NCI-H2029 treated with DMSO at 0.1 percent for 48 hours (cell line): ENCODE results near the gene SUN2.

Experiments
- DNase-seq: peaks from one replicate; lab custom pipeline; 2025; lab: John Stamatoyannopoulos, UW

Gene SUN2

GRCh38 chr22:38753948-38754750 is 1.6 kb downstream of the SUN2 start:
- DNase-seq = peak; percentile 82

DNA sequence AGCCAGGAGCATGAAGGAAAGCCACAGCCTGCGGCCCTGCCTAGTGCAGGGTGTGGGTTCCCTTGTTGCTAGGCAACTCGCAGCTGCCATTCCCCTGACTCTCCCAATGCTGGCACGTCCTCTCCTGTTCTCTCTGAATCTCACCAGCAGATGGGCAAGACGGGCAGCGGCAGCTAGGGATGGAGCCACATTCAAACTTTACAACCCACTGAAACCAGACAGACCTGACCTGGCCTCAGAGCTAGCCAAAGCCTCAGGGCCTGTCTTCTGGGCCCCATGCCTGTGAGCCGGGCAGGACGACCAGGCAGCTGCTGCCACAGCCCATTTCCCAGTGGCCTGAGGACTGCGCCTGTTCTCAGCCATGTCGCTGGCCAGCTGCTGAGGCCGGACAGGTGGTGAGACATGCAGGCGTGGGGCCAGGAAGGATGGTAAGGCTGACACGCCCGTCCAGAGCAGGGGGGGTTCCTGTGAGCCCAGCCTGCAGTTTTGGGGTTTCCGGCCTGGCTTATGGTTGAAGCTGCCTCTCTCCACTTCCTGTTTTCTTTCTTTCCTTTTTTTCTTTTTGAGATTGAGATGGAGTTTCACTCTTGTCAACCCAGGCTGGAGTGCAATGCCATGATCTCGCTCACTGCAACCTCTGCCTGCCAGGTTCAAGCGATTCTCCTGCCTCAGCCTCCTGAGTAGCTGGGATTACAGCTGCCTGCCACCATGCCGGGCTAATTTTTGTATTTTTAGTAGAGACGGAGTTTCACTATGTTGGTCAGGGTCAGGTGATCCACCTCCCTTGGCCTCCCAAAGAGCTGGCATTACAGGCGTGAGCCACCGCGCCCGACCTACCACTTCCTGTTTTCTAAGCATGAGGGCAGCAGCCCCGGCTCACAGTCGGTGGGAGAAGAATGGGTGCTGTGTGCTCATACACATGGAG is 4.1 kb downstream of the SUN2 start:
- DNase-seq = no peak

DNA sequence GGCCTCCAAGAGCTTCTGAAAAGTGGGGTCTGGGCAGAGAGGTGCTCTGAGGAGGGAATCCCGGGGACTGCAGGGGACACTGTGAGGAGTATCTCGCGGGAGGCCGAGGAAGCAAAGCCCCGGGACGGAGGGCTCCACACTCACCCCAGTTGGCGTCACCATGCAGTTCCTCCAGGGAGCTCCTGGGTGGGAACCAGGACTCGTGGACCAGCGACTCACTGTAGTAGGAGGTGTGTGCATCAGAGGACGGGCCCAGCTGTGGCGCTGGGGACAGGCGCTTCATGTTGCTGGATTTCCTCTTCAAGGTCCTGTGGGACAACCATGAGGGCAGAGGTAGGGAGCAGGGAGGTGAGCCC is 4.8 kb downstream of the SUN2 start:
- DNase-seq = no peak

DNA sequence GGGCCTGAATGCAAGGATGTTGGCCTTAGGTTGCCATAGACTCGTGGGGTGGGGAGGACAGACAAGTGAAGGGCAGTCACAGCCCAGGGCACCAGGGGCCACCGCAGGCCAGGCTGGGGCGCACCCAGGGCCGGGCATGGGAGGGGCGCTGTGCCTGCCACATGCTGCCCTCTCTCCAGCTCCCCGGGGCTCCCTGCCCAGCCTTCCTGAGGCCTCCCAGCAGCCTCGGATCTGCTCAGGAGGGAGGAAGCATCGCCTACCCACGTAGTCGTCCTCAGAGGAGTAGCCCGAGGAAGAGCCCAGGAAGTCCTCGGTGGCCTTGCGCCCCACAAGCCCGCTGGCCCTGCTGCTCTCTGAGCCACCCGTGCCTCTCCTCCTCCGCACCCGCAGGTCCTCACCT is 5.2 kb downstream of the SUN2 start:
- DNase-seq = no peak

- DNase-seq = no peak
These were observed 5.7 kb downstream of the SUN2 start for GRCh38 chr22:38750104-38750503.

- DNase-seq = no peak
These were observed 7.2 kb downstream of the SUN2 start for GRCh38 chr22:38748487-38749136.

GRCh38 chr22:38745676-38746460 is 9.9 kb downstream of the SUN2 start:
- no peak for DNase-seq

DNA sequence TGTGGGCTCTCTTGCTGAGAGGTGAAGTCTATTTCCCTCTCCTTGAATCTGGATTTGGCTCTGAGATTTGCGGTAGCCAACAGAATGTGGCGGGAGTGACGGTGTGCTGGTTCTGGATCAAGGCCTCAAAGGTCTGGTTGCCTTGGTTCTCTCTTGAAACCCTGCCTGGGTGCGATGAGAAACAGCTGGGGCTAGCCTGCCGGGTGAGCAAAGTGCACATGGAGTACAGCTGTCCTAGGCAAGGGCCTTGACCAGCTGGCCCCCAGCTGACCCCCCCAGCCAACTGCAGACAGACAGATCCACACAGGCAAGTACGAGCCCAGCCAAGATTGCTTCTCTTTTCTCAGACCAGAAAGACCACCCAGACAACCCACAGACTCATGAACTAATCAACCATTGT is 10.8 kb downstream of the SUN2 start:
- no peak for DNase-seq

DNA sequence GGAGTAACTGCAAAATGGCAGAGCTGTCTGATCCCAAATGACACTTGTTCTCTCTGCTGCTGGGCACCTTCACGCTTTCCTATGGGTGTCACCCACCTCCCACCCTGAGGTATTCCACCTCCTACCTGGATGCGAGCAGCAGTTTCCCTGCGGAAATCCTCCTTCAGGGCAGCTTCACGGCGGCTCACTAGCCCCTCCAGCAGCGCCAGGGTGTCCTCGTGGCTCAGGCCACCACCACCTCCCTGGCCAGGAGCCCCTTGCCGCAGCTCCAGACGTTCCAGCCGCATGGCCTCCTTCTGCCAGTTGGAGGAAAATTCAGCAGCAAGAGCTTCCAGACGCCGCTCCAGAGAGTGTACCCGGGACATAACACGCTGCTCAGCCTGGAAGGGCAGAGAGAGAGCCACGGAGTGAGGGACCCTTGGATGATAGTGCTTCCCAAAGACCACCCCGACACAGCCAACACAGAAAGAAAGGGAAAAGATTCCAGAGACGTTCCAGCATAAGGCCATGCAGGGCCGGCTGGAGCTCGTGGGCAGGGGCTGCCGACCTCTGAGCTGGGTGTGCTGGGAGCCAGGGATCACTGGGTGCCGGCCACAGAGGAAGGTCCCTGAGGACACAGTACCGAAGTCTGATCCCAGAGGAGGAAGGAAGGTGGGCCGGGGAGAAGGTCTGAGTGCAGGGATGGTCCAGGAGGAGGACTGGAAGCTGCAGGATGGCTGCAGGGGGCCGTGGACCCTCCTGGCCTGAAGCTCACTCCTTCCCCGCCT is 13.4 kb downstream of the SUN2 start:
- DNase-seq = no peak

GRCh38 chr22:38741576-38741975 is 14.2 kb downstream of the SUN2 start:
- DNase-seq = no peak

DNA sequence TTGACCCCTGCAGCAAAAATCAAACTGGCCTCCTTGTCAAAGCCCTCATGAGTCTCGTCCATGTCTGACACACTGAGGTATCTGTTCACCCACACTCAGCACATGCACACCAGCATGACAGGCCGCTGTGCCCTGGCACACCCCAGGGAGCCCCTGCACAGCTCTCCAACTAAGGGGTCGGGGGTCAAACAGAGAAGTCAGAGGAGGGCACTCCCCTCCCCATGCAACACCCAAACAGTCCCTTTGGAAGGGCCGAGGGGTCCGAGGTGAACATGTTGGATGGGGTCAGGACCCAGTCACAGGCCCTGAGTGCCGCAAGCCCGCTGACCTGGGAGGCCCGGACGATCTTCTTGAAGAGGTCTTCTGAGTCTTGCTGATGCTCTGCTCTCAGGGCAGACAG is 14.6 kb downstream of the SUN2 start:
- no peak for DNase-seq

DNA sequence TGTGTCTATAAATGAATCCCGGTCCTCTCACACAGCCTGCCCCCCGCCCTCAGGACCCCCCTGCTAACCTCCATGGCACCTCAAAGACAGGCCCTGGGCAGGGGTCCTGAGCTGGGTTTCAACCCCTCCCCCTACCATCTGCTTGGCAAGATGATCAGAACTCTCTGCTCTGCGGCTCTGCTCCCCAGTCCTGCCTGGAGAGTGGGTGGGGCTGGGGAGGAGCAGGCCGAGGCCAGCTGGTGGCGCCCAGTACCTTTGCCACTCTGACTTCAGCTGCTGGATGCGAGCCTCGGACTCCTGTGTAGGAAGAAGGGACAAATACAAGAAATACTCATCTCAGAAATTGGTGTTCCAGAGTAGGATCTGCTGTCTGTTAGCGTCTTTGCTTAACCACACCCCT is 15.0 kb downstream of the SUN2 start:
- DNase-seq = no peak

GRCh38 chr22:38740116-38740723 is 15.6 kb downstream of the SUN2 start:
- DNase-seq = no peak

- DNase-seq = no peak
These were observed 16.3 kb downstream of the SUN2 start for GRCh38 chr22:38739300-38740055.

DNA sequence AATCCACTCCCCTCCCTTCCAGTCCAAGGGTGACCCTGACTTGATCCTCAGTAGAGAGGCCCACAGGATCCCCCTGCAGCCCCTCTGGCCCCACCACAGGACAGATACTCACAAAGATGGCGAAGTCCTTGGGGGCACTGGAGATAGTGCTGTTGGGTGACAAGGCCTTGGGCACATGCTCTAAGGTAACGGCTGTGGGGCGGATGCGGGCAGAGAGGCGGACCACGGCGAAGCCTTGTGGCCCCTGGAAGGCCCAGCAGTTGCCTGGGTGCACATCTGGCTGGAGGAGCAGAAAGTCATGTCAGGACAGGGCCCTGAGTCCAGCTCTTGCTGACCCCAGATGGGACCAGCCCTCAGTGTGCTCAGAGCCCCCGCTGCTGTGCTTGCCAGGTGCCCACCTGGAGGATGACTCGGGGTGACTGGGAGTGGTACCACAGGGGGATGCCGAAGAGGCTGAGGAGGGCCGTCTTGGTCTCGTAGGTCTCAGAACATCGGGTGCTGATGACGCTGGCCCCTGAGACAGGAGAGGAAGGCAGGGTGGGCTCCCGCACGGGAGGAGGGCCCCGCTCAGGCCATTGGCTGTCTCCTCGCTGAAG is 17.2 kb downstream of the SUN2 start:
- DNase-seq = no peak

DNA sequence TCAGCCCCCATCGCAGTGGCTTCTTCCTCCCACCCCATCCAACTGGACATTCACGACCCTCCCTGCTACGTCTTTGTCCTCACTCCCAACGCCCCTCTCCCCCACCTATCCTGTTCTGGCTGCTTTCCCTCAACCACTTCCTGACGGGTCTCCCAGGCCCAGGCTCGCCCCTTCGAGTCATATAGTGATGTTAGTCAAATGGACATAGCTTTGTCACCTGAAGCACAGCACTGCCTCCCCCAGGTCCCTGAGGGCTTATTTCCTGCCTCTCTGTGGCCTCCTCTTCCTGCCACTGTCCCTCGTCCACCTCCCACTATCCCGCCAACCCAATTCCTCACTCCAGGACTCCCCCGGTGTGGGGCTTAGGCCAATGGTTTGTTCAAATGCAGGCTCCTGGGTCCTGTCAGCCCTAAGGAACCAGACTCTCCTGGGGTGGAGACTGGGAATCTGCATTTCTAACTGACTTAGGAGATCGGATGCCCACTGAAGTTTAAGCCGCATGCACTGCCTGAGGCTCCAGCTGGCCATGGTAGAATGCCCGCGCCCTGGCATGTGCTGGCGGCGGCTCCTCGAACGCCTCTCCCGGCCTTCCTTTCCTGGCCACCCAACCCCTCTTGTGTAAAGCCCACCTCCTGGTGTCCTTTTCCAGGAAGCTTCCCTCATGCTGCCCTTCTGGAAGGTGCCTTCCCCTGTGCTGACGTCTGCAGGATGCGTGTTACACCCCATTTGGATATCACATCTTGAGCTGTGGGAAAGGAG is 18.3 kb downstream of the SUN2 start:
- DNase-seq = no peak

DNA sequence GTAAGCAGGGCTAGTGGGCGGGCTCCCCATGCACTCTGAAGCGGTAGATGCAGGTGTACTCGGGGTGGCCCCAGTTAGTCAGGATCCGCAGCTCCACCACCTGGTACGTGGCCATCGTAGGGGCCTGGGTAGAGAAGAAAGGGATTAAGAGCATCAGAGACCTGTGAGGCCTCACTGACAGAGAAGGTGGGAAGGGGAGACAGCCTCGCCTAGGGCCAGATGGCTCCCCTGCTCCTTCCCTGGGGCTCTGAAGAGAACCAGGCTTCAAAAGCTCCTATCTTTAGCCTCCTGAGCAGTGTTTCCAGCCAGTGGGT is 19.6 kb downstream of the SUN2 start:
- DNase-seq = no peak

GRCh38 chr22:38735465-38736256 is 20.1 kb downstream of the SUN2 start:
- DNase-seq = no peak
